Mesodermal cell (in vitro differentiated cells): ENCODE results near the gene MBD3.

Experiments used
- H3K27ac ChIP-seq: 2 replicates; pipeline ENCODE4 v1.7.0; 2013; ENCODE audit warnings: mild to moderate bottlenecking, low read depth, low read length, moderate library complexity; ENCODE audit not compliant: severe bottlenecking
- H3K36me3 ChIP-seq: 2 replicates; pipeline ENCODE4 v1.7.1; 2013; ENCODE audit warnings: mild to moderate bottlenecking, low read length, moderate library complexity; ENCODE audit not compliant: control insufficient read depth, insufficient read depth
- H3K4me1 ChIP-seq: one replicate; pipeline ENCODE4 v1.7.1; 2013; ENCODE audit warnings: mild to moderate bottlenecking, low read length; ENCODE audit not compliant: insufficient read depth, control insufficient read depth, poor library complexity, severe bottlenecking
- H3K4me3 ChIP-seq: 2 replicates; pipeline ENCODE4 v1.7.0; 2013; ENCODE audit warnings: low read length, control low read depth, mild to moderate bottlenecking; ENCODE audit not compliant: insufficient read depth, poor library complexity, severe bottlenecking; ENCODE audit errors: extremely low read depth
- H3K9me3 ChIP-seq: 2 replicates; pipeline ENCODE4 v1.7.1; 2013; ENCODE audit warnings: mild to moderate bottlenecking, low read length, moderate library complexity; ENCODE audit not compliant: control insufficient read depth
- WGBS, 2 experiments: methylation state at CpG; one replicate each; pipeline ENCODE4 v1.1.5; 2013; ENCODE audit warnings: missing lambda C conversion rate in 2 of 2; ENCODE audit not compliant: insufficient coverage in 2 of 2; 5-methylcytosine and 5-hydroxymethylcytosine counted together

Gene MBD3

GRCh38 chr19:1619094-1619439 lies 26.4 kb upstream of the MBD3 start:
- Histone ChIP-seq H3K4me1 (peaks cover 8% of the 10 kb centered on the region), H3K9me3 (no peaks in the 10 kb centered on the region), H3K36me3 (peaks cover 94% of the 10 kb centered on the region), H3K27ac (no peak overlapping the region), H3K4me3 (no peak overlapping the region)
- 95 to 98% methylated on average over 24 to 25 of the region's 26 CpGs for WGBS, 2 experiments

DNA sequence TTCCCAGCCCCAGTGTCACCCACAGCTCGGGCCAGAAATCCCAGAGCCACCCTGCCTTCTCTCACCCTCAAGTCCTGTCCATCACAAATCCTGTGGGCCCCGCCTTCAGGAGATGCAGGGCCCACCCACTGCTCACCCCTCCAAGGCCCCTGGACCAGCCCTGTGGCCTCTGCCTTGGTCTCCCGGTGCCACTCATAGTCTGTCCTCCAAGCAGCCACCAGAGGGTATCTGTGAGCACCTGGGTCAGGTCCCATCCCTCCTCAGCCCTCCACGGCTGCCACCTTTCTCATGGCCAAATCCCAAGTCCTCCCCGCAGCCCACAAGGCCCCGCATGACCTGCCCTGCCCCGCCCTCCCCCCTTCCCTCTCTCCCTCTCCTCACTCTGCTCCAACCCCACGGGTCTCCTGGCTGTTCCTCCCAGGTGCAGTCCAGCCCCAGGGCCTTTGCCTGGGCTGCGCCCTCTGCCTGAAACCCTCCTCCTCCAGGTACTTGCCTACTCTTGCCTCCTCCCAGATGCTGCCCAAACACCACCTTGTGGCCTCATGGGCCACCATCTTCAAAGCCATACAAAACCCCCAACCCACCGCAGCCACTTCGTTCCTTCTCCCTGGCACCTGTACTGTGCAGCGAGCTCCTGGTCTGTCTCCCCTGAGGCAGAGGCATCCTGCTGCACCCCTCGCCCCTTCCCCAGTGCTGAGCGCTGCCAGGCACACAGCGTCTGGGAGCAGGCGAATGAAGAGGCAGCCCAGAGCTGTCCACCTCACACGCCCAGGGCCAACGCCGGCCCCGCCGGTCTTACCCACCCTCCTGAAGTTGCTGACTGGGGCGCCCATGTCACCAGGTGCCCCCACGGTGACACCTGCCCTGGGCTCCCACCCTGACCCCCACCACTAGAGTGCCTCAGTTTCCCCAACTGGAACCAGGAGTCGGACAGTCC lies 25.8 kb upstream of the MBD3 start:
- Histone ChIP-seq H3K27ac (no peak overlapping the region), H3K4me1 (peaks cover 8% of the 10 kb centered on the region), H3K4me3 (no peak overlapping the region), H3K9me3 (no peaks in the 10 kb centered on the region), H3K36me3 (peaks cover 94% of the 10 kb centered on the region)
- WGBS, 2 experiments, result 90 to 94% methylated on average over 21 to 24 of the region's 24 CpGs

- no peaks in the 10 kb centered on the region for H3K9me3 ChIP-seq
- 82 to 91% methylated on average over 4 of the region's 4 CpGs for WGBS, 2 experiments
- no peak overlapping the region for H3K4me3 ChIP-seq
- peaks cover 94% of the 10 kb centered on the region for H3K36me3 ChIP-seq
- H3K4me1 ChIP-seq, result peaks cover 8% of the 10 kb centered on the region
- H3K27ac ChIP-seq, result no peak overlapping the region
Observed at GRCh38 chr19:1616875-1617274, 24.2 kb upstream of the MBD3 start.

DNA sequence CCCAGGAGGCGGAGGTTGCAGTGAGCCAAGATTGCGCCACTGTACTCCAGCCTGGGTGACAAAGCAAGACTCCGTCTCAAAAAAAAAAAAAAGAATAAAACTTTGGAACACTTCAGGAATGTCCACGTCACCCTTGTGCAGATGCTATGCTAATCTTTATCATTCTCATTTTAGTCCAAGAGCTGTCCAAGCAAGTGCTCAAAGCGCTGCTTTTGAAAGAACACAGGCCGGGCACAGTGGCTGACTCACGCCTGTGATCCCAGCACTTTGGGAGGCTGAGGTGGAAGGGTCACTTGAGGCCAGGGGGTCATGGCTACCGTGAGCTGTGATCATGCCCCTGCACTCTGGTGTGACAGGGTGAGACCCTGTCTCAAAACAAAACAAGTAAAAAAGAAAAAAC lies 23.7 kb upstream of the MBD3 start:
- peaks cover 8% of the 10 kb centered on the region for H3K4me1 ChIP-seq
- H3K4me3 ChIP-seq, result no peak overlapping the region
- no peak overlapping the region for H3K27ac ChIP-seq
- WGBS, 2 experiments, result 97 to 100% methylated on average over 4 to 7 of the region's 8 CpGs
- no peaks in the 10 kb centered on the region for H3K9me3 ChIP-seq
- H3K36me3 ChIP-seq, result peaks cover 92% of the 10 kb centered on the region

DNA sequence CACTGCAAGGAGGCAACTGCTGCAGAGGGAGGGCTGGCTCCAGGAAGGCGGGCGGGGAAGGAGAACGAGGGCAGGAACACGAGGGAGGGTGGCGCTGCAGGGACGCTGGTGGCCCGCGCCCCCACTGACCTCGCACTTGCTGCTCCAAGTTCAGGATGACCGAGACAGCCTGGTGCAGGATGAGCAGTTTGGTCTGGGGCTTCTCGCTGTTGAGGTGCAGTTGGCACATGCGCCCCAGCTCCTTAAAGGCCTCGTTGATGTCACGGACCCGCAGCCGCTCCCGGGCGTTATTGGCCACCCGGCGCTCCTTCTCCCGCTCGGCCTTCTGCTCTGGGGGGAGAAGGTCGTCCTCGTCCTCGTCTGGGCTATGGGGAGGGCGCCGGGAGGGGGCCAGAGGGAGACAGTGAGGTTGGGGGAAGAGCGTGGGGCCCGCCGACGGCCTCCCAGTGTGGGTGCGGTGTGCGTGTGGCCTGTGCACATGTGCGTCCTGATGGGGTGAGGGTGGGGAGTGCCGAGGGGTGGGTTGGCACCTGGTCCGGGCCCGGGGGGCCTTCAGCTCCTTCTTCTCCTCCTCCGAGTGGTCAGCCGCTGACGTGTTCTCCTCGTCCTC lies 22.6 kb upstream of the MBD3 start:
- no peaks in the 10 kb centered on the region for H3K9me3 ChIP-seq
- H3K4me1 ChIP-seq, result peaks cover 3% of the 10 kb centered on the region
- no peak overlapping the region for H3K4me3 ChIP-seq
- H3K36me3 ChIP-seq, result peaks cover 92% of the 10 kb centered on the region
- H3K27ac ChIP-seq, result no peak overlapping the region
- WGBS, 2 experiments, result 97 to 98% methylated on average over 28 to 35 of the region's 41 CpGs

- 96 to 97% methylated on average over 18 to 28 of the region's 32 CpGs for WGBS, 2 experiments
- H3K27ac ChIP-seq, result no peak overlapping the region
- no peaks in the 10 kb centered on the region for H3K9me3 ChIP-seq
- peaks cover 93% of the 10 kb centered on the region for H3K36me3 ChIP-seq
- H3K4me1 ChIP-seq, result peaks cover 3% of the 10 kb centered on the region
- no peak overlapping the region for H3K4me3 ChIP-seq
Observed at GRCh38 chr19:1613808-1614570, 21.3 kb upstream of the MBD3 start.

DNA sequence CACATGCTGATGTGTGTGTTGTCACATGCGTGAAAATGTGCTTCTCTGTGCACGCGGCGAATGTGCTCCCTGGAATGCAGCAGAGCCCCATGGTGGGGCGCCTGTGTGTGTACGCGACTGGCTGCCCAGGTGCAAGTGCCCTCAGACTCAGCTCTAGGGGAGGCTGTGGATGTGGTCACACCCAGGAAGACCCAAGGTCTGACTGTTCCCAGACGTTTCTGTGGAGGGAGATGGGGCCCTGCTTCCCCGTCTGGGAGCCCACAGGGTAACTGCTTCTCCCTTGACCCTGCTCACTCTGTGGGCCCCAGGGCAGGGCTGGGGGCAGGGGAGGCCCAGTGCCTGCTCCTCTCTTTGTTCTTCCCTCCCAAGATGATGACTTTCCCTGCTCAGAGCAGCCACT lies 20.5 kb upstream of the MBD3 start:
- no peak overlapping the region for H3K4me3 ChIP-seq
- peaks cover 3% of the 10 kb centered on the region for H3K4me1 ChIP-seq
- H3K9me3 ChIP-seq, result no peaks in the 10 kb centered on the region
- H3K36me3 ChIP-seq, result peaks cover 85% of the 10 kb centered on the region
- no peak overlapping the region for H3K27ac ChIP-seq
- WGBS, 2 experiments, result 88 to 94% methylated on average over 9 of the region's 9 CpGs

- peaks cover 77% of the 10 kb centered on the region for H3K36me3 ChIP-seq
- WGBS, 2 experiments, result 96 to 97% methylated on average over 32 to 38 of the region's 39 CpGs
Observed at GRCh38 chr19:1612114-1613086, 19.7 kb upstream of the MBD3 start.

GRCh38 chr19:1611353-1611752 lies 18.7 kb upstream of the MBD3 start:
- Histone ChIP-seq H3K36me3 (peaks cover 67% of the 10 kb centered on the region), H3K9me3 (no peaks in the 10 kb centered on the region), H3K4me1 (peaks cover 3% of the 10 kb centered on the region), H3K4me3 (no peak overlapping the region), H3K27ac (no peak overlapping the region)
- 92 to 95% methylated on average over 15 of the region's 15 CpGs for WGBS, 2 experiments

More at GRCh38 chr19:1612114-1613086, 19.7 kb upstream of the MBD3 start:
- no peak overlapping the region for H3K27ac ChIP-seq
- H3K4me1 ChIP-seq, result peaks cover 3% of the 10 kb centered on the region
- H3K4me3 ChIP-seq, result no peak overlapping the region
- no peaks in the 10 kb centered on the region for H3K9me3 ChIP-seq

DNA sequence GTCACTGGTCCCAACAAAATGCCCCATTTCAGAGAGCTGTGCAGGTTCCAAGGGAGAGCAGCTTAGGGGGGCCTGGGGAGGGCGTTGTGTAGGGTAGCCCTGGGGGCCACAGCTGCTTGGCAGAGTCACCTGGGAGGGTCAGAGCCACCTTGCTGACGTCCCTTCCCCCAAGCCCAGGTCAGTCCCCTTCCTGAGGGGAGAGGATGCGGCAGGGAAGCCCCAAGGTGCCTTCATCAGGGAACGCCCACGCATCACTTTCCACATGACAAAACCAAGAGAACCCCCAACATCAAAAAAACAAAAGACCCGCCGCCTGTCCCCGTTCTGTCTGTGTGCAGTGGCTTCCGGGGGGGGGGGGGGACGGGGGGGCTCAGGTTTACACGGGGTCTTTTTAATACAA lies 17.9 kb upstream of the MBD3 start:
- Histone ChIP-seq H3K4me1 (peaks cover 3% of the 10 kb centered on the region), H3K36me3 (peaks cover 61% of the 10 kb centered on the region), H3K4me3 (no peak overlapping the region), H3K27ac (no peak overlapping the region), H3K9me3 (no peaks in the 10 kb centered on the region)
- 70 to 95% methylated on average over 2 of the region's 11 CpGs for WGBS, 2 experiments
